H1 (cell line): Measurements from ENCODE around the gene FBXO41. TPM values are rescaled to one million over a fixed set of nuclear protein-coding genes. Genes with fewer than 3 reads are reported as not detected.

Experiments
- CEBPB ChIP-seq: IDR thresholded peaks from 2 replicates; pipeline ENCODE4 v1.6.1; 2012; ENCODE audit warnings: low read depth, low read length
- CTBP2 ChIP-seq: IDR thresholded peaks from 2 replicates; pipeline ENCODE4 v1.7.0; 2011; ENCODE audit warnings: borderline replicate concordance, mild to moderate bottlenecking, moderate library complexity, mixed read lengths, low read length; ENCODE audit not compliant: insufficient read depth, insufficient read length
- GTF2F1 ChIP-seq: IDR thresholded peaks from 2 replicates; pipeline ENCODE4 v1.6.1; 2012; ENCODE audit warnings: low read depth, low read length, improper control_type of control experiment, borderline replicate concordance
- SIN3A ChIP-seq, 2 experiments: IDR thresholded peaks in 1 of 2; conservative IDR thresholded peaks in 1 of 2; 2 replicates each; pipeline ENCODE4 v1.6.1; 2011 to 2012; ENCODE audit warnings: low read length in 2 of 2, improper control_type of control experiment in 1 of 2, low read depth in 1 of 2, mild to moderate bottlenecking in 1 of 2
- SIX5 ChIP-seq: IDR thresholded peaks from 2 replicates; pipeline ENCODE4 v1.6.1; 2011; ENCODE audit warnings: mild to moderate bottlenecking, low read depth, low read length
- polyA plus RNA-seq, 7 experiments: library from polyadenylated mRNA; depleted of rRNA in 3 of 7; stranded (reverse) in 5 of 7; unstranded in 2 of 7; fragments of >200 nt in 5 of 7; fragments of 200-250 nt in 2 of 7; gene quantifications; 1 replicate in 5 of 7; 2 replicates in 1 of 7; 4 replicates in 1 of 7; pipeline versions ENCODE4 v1.2.1 to v1.2.3, GENCODE V29; 2011 to 2013; ENCODE audit warnings: missing spikeins in 2 of 7, mixed read lengths in 2 of 7
- total RNA-seq: library from RNA; stranded (reverse); fragmentation: NEBNext Ultra II Directional; extraction: Animal tissue kit (Norgen Biotek cat#: 25700); gene quantifications from 2 replicates; pipeline ENCODE4 v1.2.1, GENCODE V29; 2021
- TF ChIP-seq, protein P1 (sequence below): IDR thresholded peaks from 2 replicates; pipeline ENCODE4 v1.6.1; 2012; ENCODE audit warnings: low read length, inconsistent platforms

The FBXO41 gene
- total and polyA plus RNA-seq, 2 of the 8 experiments (the other 6 are each of a cell fraction or from before 2014, with no cell fraction given): 11.2 to 14.3 TPM

DNA sequence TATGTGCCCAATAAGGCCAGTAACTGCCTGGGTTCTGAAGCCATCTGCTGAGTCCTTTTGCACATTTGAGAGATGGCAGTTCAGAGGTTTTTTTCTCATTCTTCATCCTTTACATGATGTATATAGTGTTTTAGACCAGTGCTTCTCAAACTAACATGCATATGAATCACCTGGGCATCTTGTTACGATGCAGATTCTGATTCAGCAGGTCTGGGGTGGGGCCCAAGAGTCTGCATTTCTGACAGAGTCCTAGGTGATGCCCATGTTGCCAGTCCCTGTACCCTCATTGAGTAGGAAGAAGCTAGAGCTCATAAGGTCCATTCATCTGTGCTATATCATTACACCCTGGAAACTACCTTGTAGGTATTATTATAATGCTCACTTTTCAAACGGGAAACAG is 66.5 kb downstream of the FBXO41 start (continued):
- TF ChIP-seq, protein P1, sequence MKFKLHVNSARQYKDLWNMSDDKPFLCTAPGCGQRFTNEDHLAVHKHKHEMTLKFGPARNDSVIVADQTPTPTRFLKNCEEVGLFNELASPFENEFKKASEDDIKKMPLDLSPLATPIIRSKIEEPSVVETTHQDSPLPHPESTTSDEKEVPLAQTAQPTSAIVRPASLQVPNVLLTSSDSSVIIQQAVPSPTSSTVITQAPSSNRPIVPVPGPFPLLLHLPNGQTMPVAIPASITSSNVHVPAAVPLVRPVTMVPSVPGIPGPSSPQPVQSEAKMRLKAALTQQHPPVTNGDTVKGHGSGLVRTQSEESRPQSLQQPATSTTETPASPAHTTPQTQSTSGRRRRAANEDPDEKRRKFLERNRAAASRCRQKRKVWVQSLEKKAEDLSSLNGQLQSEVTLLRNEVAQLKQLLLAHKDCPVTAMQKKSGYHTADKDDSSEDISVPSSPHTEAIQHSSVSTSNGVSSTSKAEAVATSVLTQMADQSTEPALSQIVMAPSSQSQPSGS: no peak
- TF ChIP-seq GTF2F1 (no peak), CEBPB (no peak), CTBP2 (no peak), SIN3A (conservative IDR thresholded peaks at IDR 0.05 in 1 of 2, IDR thresholded peaks at IDR 0.05 in 1 of 2; ENCODE audit: low read depth in 1 of 2, low read length in 2 of 2) (no peak), SIX5 (no peak)
